ENCODE data around the gene GOLGA8B.
"Not testable (repeated sequence)": the region's sequence is repeated elsewhere in the genome, so short reads cannot be mapped to it uniquely, and the experiment has no call there.

GOLGA8B gene

DNA sequence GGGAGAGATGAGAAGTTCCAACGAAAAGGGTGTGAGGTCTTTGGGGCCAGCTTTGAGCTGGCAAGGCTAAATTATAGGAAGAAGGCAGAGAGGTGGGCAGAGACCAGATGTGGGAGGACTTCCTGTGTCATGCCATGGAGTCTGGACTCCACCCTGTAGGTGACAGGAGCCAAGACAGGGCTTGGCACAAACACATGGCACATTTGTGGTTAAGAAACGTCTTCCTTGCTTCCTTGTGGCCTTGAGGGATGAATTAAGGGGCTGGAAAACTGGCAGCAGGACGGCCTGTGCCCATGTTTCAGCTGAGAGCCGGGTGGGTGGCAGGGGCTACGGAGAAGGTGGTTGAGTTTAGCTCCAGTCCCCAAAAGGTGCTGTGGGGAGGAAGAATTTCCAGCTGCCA, 18.7 kb downstream of the GOLGA8B start:
- in situ Hi-C loops (cut with HindIII; ENCODE audit: low sequenced_read_pairs), result not testable (repeated sequence)

DNA sequence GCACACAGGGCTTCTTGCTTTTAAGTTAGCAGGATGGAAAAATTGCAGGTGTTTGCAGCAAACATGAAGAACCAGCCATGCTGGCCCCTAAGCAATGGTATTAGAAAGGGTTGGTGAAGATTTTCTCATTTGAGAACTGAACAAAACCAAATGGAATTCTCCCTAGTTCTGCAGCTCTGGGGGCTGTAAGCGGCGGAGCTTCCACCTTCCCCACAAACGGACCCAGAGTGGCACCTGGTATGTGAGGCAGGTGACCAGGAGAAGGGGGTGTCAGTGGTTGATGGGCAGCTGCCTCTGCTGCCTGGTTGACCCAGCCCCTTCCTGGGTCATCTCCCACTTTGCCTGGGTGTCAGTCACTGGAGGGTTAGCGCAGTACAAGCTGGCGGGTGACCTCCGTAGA, 22.6 kb downstream of the GOLGA8B start:
- in situ Hi-C loops (cut with HindIII; ENCODE audit: low sequenced_read_pairs), result not testable (repeated sequence)

DNA sequence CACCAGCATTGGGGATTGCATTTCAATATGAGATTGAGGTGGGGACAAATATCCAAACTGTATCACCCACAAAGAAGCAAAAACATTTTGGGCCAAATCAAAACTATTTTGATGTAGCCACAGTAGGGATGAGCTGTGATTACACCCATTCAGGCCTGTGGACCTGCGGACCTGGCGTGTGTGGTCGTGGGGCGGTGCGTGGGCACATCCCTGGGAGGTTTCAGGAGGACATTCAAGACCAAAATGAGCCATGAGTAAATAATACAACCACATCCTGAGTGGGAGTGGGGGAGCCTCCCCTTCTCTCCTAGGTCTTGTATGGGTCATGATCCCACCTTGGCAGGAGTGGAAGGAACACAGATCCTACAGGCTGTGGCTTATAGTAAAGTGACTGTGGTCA, 23.7 kb downstream of the GOLGA8B start:
- in situ Hi-C loops (cut with HindIII; ENCODE audit: low sequenced_read_pairs), result not testable (repeated sequence)

DNA sequence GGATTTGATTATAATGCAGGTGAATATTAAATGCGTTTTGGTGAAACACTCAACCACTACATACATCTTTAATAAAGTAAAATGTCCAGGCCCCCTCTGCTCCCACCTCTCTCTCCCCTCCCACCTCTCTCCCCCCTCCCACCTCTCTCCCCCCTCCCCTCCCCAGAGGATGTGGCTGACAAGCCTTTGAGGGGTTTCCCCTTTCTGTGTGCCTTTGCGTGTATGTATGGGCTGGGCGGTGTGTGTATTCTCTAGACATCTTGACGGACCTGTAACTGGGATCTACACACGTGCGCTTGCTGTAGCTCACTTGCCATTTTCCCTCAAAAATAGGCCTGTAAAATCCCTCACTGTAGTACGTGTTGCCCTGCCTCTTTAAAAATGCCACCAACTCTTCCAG, 28.3 kb downstream of the GOLGA8B start:
- in situ Hi-C loops (cut with HindIII; ENCODE audit: low sequenced_read_pairs), result not testable (repeated sequence)

DNA sequence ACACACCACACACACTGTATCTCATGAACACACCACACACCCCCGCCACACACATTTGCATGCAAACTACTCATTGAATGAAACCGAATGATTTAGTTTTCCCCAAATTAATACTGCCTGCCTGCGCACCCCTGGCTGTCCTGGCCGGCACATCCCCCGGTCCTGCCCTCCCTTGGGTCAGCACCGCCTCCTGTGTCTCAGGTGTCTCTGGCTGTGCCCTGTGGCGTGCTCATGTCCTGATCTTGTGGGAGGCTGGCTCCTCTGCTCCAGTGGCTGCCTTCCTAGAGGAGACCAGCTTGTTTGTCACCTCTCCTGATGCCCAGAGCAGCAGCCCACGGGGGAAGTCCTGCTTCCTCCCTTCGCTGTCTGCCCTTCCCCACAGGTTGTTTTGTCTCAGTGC, 28.7 kb downstream of the GOLGA8B start:
- in situ Hi-C loops (cut with HindIII; ENCODE audit: low sequenced_read_pairs), result not testable (repeated sequence)

DNA sequence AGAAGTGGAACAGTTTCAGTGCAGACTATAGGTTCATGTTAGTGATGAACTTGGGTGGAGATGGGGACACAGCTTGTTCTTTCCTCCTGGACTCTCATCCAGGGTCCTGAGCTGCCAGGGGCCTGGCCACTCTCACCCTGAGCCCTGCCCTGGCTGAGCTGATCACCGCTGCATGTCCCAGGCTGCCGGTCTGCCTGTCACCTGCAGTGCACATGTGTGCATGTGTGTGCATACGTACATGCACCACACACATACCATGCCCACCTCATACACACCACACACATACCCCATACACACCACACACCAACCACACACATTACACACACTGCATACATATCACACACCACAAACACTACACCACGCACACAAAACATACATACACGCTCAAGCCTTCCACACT, 29.3 kb downstream of the GOLGA8B start:
- in situ Hi-C loops (cut with HindIII; ENCODE audit: low sequenced_read_pairs), result not testable (repeated sequence)

DNA sequence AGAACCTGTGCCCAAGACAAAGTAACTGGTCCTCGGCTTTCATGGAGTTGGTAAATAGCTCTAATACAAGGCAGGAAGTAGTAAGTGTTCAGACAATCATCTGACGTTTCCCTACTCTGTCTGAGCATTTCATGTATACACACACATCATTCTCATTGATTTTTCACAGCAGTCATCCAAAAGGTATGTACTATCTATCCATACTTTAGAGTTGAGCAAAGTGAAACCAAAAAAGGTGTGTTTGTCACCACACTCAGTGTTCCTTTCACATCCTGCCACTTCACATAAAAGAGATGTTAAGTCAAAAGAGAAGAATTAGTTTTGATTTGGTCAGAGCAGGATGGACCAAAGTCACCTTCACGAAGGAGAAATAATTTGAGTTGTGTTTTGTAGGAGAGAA, 33.3 kb downstream of the GOLGA8B start:
- in situ Hi-C loops (cut with HindIII; ENCODE audit: low sequenced_read_pairs), result not testable (repeated sequence)

DNA sequence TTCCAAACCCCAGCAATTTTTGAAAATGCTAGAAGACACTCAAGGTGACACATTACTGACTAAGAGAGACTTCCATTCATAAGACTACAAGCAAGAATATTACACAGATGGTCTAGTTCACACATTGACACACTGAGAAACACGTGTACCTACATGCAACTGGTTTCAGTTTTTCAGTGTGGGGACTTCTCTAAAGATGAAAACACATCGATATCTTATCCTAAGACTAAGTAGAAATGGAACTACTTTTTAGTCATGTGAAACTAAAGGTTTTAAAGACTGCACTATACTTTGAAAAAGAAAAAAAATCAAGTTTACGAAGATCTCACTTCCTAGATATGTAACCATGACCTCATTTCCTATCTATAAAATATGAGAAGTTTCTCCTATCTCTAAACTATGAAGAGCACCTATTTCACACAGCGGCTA, 34.1 kb downstream of the GOLGA8B start:
- in situ Hi-C loops (cut with HindIII; ENCODE audit: low sequenced_read_pairs), result not testable (repeated sequence)

DNA sequence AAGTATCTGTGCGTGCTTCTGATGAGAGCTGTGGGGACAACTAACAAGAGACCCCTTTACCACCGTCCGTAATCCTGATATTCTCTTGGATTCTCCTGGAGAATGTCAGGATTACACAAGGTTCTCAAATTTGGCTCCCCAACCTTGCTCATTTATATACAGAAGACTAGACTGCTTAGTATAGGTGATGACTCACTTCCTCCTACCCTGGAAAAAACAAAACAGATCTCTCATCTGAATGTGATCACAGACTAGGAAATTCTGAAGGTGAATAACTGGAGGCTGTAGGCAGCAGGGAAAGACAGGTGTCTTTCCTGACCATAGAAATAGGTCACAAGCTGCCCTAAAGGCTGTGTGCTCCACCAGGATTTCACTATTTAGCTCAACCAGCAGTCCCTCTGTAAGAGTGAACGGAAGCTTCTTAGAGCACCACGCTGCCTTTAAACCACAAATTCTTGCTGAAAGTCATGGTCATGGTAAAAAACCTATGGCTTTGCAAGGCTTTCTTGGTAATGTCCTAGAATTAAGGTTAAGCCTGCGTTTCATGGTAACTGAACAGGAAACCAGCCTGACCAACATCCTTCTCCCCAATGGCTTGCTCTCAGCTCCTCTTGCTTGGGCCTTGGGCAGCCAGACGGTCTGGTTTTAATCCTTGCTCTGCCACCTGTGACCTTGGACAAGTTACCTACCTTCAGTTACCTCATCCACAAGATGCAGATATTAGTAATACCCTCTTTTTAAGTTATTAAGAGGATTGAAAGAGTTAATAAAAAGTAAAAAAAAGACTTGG, 39.4 kb downstream of the GOLGA8B start:
- in situ Hi-C loops (cut with HindIII; ENCODE audit: low sequenced_read_pairs), result not testable (repeated sequence)

DNA sequence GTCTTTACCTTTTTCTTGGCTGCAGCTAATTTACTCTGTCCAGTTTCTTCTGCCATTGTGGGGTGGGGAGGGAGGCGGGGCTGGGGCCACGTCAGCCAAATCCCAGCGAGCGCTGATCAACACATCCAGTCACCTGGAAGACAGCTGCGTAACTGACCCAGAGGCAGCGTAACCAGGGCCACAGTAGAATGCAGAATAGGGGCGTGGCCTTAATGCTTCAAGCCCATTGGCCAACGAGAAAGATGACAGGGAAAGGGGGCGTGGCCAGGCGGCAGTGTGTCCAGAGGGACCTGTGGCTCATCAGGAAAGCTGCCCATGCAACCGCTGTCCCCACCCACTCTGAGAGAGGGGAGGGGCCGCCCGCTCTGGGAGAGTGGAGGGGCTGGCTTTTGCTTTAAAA, 47.6 kb downstream of the GOLGA8B start:
- in situ Hi-C loops (cut with HindIII; ENCODE audit: low sequenced_read_pairs), result not testable (repeated sequence)
